IMR-90 (cell line): Measurements from ENCODE around the gene HRAS. TPM values are rescaled to one million over a fixed set of nuclear protein-coding genes. Genes with fewer than 3 reads are reported as not detected.

Experiments
- ATAC-seq: fragments of 200-7000 bp; cut with Tn5 transposase; 2 replicates; pipeline ENCODE4 v1.9.1; 2020; ENCODE audit warnings: low read depth, mild to moderate bottlenecking, moderate library complexity
- BruUV-seq: library from RNA; stranded (reverse); fragments of 400-500 nt; replicated peaks from 2 replicates; lab custom pipeline; 2021; lab: Mats Ljungman, UMichigan
- CTCF ChIA-PET: fragments of 300-600 bp; formaldehyde crosslinking; extraction: SDS; loops from one replicate; lab custom pipeline; 2021; ENCODE audit warnings: antibody characterized with exemption; lab: Yijun Ruan, JAX
- POLR2A ChIA-PET: fragments of 300-600 bp; sonication (Branson Sonifier 250); formaldehyde crosslinking; loops from one replicate; lab custom pipeline; 2022; ENCODE audit warnings: antibody characterized with exemption; ENCODE audit not compliant: unreplicated experiment; lab: Charles Lee
- DNase-seq: peaks from one replicate; pipeline ENCODE4 v3.0.0; 2013
- H2AFZ ChIP-seq: replicated peaks from 2 replicates; pipeline ENCODE3; 2013; ENCODE audit warnings: low read length, mild to moderate bottlenecking; ENCODE audit not compliant: poor library complexity
- H2AK5ac ChIP-seq: 2 replicates; pipeline ENCODE4 v1.6.1; 2013; ENCODE audit warnings: low read depth, low read length, inconsistent platforms
- H2AK9ac ChIP-seq: replicated peaks from 2 replicates; pipeline ENCODE3; 2013; ENCODE audit warnings: mild to moderate bottlenecking, low read depth, low read length, moderate library complexity; ENCODE audit not compliant: poor library complexity
- H2BK120ac ChIP-seq: 2 replicates; pipeline ENCODE4 v1.6.1; 2013; ENCODE audit warnings: low read depth, low read length, inconsistent platforms
- H2BK15ac ChIP-seq: 3 replicates; pipeline ENCODE4 v1.6.1; 2013; ENCODE audit warnings: low read depth, low read length, inconsistent platforms
- H2BK20ac ChIP-seq: 2 replicates; pipeline ENCODE4 v1.6.1; 2013; ENCODE audit warnings: low read depth, mild to moderate bottlenecking, inconsistent platforms, low read length, moderate library complexity
- H2BK5ac ChIP-seq: 2 replicates; pipeline ENCODE4 v1.6.1; 2013; ENCODE audit warnings: mild to moderate bottlenecking, low read depth, low read length, inconsistent platforms; ENCODE audit not compliant: poor library complexity, severe bottlenecking
- H3K14ac ChIP-seq: replicated peaks from 2 replicates; pipeline ENCODE4 v1.6.1; 2013; ENCODE audit warnings: low read depth, low read length, inconsistent platforms
- H3K18ac ChIP-seq: 2 replicates; pipeline ENCODE4 v1.6.1; 2013; ENCODE audit warnings: low read depth, low read length, control low read depth
- H3K23ac ChIP-seq: 2 replicates; pipeline ENCODE4 v1.6.1; 2013; ENCODE audit warnings: low read depth, low read length, inconsistent platforms
- H3K27ac ChIP-seq: 2 replicates; pipeline ENCODE4 v1.5.1; 2013; ENCODE audit warnings: mild to moderate bottlenecking, control low read depth, low read length; ENCODE audit not compliant: insufficient read depth
- H3K27me3 ChIP-seq: 2 replicates; pipeline ENCODE4 v1.6.1; 2013; ENCODE audit warnings: low read length; ENCODE audit not compliant: control insufficient read depth, insufficient read depth
- H3K36me3 ChIP-seq: 2 replicates; pipeline ENCODE4 v1.6.1; 2013; ENCODE audit warnings: low read length, mixed read lengths; ENCODE audit not compliant: control insufficient read depth, insufficient read depth
- H3K4ac ChIP-seq: 2 replicates; pipeline ENCODE4 v1.6.1; 2013; ENCODE audit warnings: low read depth, low read length, inconsistent platforms
- H3K4me1 ChIP-seq: 2 replicates; pipeline ENCODE4 v1.6.1; 2013; ENCODE audit warnings: low read length, mixed read lengths; ENCODE audit not compliant: control insufficient read depth, insufficient read depth
- H3K4me2 ChIP-seq: 2 replicates; pipeline ENCODE4 v1.6.1; 2013; ENCODE audit warnings: low read depth, mild to moderate bottlenecking, control low read depth, low read length, moderate library complexity
- H3K4me3 ChIP-seq: 2 replicates; pipeline ENCODE4 v1.5.1; 2013; ENCODE audit warnings: low read depth, mild to moderate bottlenecking, control low read depth, low read length, moderate library complexity; ENCODE audit not compliant: insufficient read depth
- H3K56ac ChIP-seq: 2 replicates; pipeline ENCODE4 v1.6.1; 2013; ENCODE audit warnings: low read length, inconsistent platforms; ENCODE audit not compliant: insufficient read depth; ENCODE audit errors: extremely low read depth
- H3K79me1 ChIP-seq, 2 experiments: 2 replicates each; pipeline ENCODE4 v1.6.1; 2013; ENCODE audit warnings: low read length in 2 of 2, inconsistent platforms in 1 of 2, low read depth in 1 of 2
- H3K9ac ChIP-seq: 2 replicates; pipeline ENCODE4 v1.6.1; 2013; ENCODE audit warnings: low read depth, low read length, control low read depth
- H3K9me1 ChIP-seq: 2 replicates; pipeline ENCODE4 v1.6.1; 2013; ENCODE audit warnings: low read length, inconsistent platforms; ENCODE audit not compliant: insufficient read depth
- H3K9me3 ChIP-seq: 2 replicates; pipeline ENCODE4 v1.6.1; 2013; ENCODE audit warnings: low read length; ENCODE audit not compliant: control insufficient read depth, insufficient read depth
- H4K20me1 ChIP-seq: 2 replicates; pipeline ENCODE4 v1.6.1; 2013; ENCODE audit warnings: low read length, inconsistent platforms; ENCODE audit not compliant: insufficient read depth
- H4K5ac ChIP-seq: 2 replicates; pipeline ENCODE4 v1.6.1; 2013; ENCODE audit warnings: mild to moderate bottlenecking, low read depth, low read length, control low read depth
- H4K8ac ChIP-seq, 2 experiments: 2 replicates each; pipeline ENCODE4 v1.6.1; 2013; ENCODE audit warnings: low read depth in 2 of 2, low read length in 2 of 2, control low read depth in 1 of 2, inconsistent platforms in 1 of 2
- H4K91ac ChIP-seq: 2 replicates; pipeline ENCODE4 v1.6.1; 2013; ENCODE audit warnings: low read depth, low read length, inconsistent platforms; ENCODE audit not compliant: insufficient read depth
- CEBPB ChIP-seq: IDR thresholded peaks from 2 replicates; pipeline ENCODE4 v1.6.1; 2012; ENCODE audit warnings: low read depth, low read length, improper control_type of control experiment
- SMC3 ChIP-seq: fragments of 150-350 bp; IDR thresholded peaks from 2 replicates; pipeline ENCODE4 v1.6.1; 2016; ENCODE audit warnings: low read depth, mild to moderate bottlenecking, antibody characterized with exemption, low read length, moderate library complexity
- WGBS, 2 experiments: methylation state at CpG; one replicate each; pipeline versions ENCODE4 v1.1.5 to v1.1.7; 2013; ENCODE audit warnings: missing lambda C conversion rate in 2 of 2; ENCODE audit not compliant: insufficient read length in 1 of 2; ENCODE audit errors: extremely low coverage in 2 of 2; 5-methylcytosine and 5-hydroxymethylcytosine counted together
- dilution Hi-C: fragments of 300-500 bp; cut with HindIII; formaldehyde crosslinking; loops from one replicate; pipeline ENCODE4 v1.14.3; 2018; ENCODE audit warnings: low sequenced_read_pairs; ENCODE audit not compliant: unreplicated experiment
- in situ Hi-C: fragments of 300-500 bp; cut with MboI; formaldehyde crosslinking; loops from 3 replicates; pipeline ENCODE4 v1.14.3; 2019; ENCODE audit warnings: low sequenced_read_pairs, inconsistent platforms, mixed read lengths
- intact Hi-C: fragments of 100-400 bp; cut with micrococcal nuclease; formaldehyde crosslinking; loops from 2 replicates; pipeline ENCODE4 v1.10.0; 2022
- polyA plus RNA-seq, 3 experiments: library from polyadenylated mRNA; depleted of rRNA; stranded (reverse); fragments of >200 nt; gene quantifications; 2 replicates each; pipeline ENCODE4 v1.2.3, GENCODE V29; 2012; ENCODE audit warnings: low replicate concordance in 1 of 3
- total RNA-seq: library from RNA; depleted of rRNA; stranded (reverse); fragments of >200 nt; gene quantifications from 2 replicates; pipeline ENCODE4 v1.2.3, GENCODE V29; 2012

Gene HRAS
- total and polyA plus RNA-seq, 2 of the 4 experiments (the other 2 are of a cell fraction), result 108 to 123 TPM

GRCh38 chr11:514606-515005, 20.8 kb downstream of the HRAS start:
- no peak overlapping the region for H4K5ac ChIP-seq
- POLR2A ChIA-PET, result no interaction called here
- no peak overlapping the region for H2BK5ac ChIP-seq
- H3K27me3 ChIP-seq, result no peaks in the 10 kb centered on the region
- H3K79me1 ChIP-seq, result peaks cover 0 to 3% of the 10 kb centered on the region in 2 experiments; a peak in 3 of 4 replicates
- H3K4me1 ChIP-seq, result no peaks in the 10 kb centered on the region
- H4K8ac ChIP-seq, result no peak overlapping the region
- DNase-seq, result no peak
- ATAC-seq, result no peak
- H3K9me3 ChIP-seq, result peaks cover 6% of the 10 kb centered on the region; the same call in 1 of the 2 replicates
- WGBS, 2 experiments, result 100% methylated on average over 9 of the region's 10 CpGs; no CpG with 5 or more reads in 1 of the 2 experiments
- no peak overlapping the region for H3K27ac ChIP-seq
- no peak overlapping the region for H3K18ac ChIP-seq
- peak; percentile 58 for TF ChIP-seq CEBPB
- no peak for TF ChIP-seq SMC3
- no peak overlapping the region for H3K56ac ChIP-seq
- H4K20me1 ChIP-seq, result no peaks in the 10 kb centered on the region
- in situ Hi-C loops, result no loop called here
- H3K36me3 ChIP-seq, result peaks cover 14% of the 10 kb centered on the region
- no peak overlapping the region for H2BK120ac ChIP-seq
- CTCF ChIA-PET, result no interaction called here
- H2AFZ ChIP-seq, result no peak overlapping the region
- intact Hi-C loops, result loop anchor here (5.0 kb wide), 1 partner anchor 307 kb away; the partner anchor contains the start of genes BET1L and RIC8A
- H3K9ac ChIP-seq, result no peak overlapping the region
- no peak overlapping the region for H3K4me3 ChIP-seq
- H3K4ac ChIP-seq, result no peak overlapping the region
- peaks cover 3% of the 10 kb centered on the region; the same call in 1 of the 2 replicates for H3K9me1 ChIP-seq
- H2BK20ac ChIP-seq, result no peak overlapping the region
- no peak overlapping the region for H2AK5ac ChIP-seq
- no peak overlapping the region for H3K23ac ChIP-seq
- H4K91ac ChIP-seq, result no peak overlapping the region
- H2BK15ac ChIP-seq, result no peak overlapping the region
- H3K14ac ChIP-seq, result no peak overlapping the region
- H3K4me2 ChIP-seq, result no peak overlapping the region
- H2AK9ac ChIP-seq, result no peak overlapping the region
- no TSS peak for BruUV-seq
- dilution Hi-C loops, result no loop called here
